Coronary artery (tissue), 2 donors: ENCODE data around the gene TM4SF18.

Experiments used
- DNase-seq: peaks from one replicate; pipeline ENCODE4 v3.0.0-alpha.2; 2017; ENCODE audit warnings: low spot score
- H3K27ac ChIP-seq, 2 donors: fragments of 200-600 bp; sonication (generic); one replicate each; pipeline ENCODE4 v1.5.1; 2016 to 2019
- H3K4me3 ChIP-seq: fragments of 200-600 bp; sonication (generic); 2 replicates; pipeline ENCODE4 v1.5.1; 2016; ENCODE audit warnings: mild to moderate bottlenecking, moderate library complexity
- CTCF ChIP-seq: fragments of 200-600 bp; sonication (generic); IDR thresholded peaks from one replicate; pipeline ENCODE4 v1.5.1; 2019; ENCODE audit warnings: antibody characterized with exemption

Gene TM4SF18

GRCh38 chr3:149377408-149378364, 44.2 kb upstream of the TM4SF18 start, which contains the start of gene TM4SF1:
Gene TM4SF1, minus strand, starts transcription at chr3:149377649. Its CDS starts 102 bp downstream, at chr3:149377547.
- no peak for TF ChIP-seq CTCF
- peak within 1 kb of the TSS; percentile 67 for H3K4me3 ChIP-seq
- DNase-seq = peak; percentile 84
- peak within 1 kb of the TSS; percentile 50 to 88 for H3K27ac ChIP-seq

- peak overlapping the region; percentile 50 to 88 for H3K27ac ChIP-seq
- H3K4me3 ChIP-seq = peak overlapping the region; percentile 67
- no peak for DNase-seq
- TF ChIP-seq CTCF = no peak
Observed at GRCh38 chr3:149376718-149377407, 43.4 kb upstream of the TM4SF18 start.

- no peak for DNase-seq
- H3K27ac ChIP-seq = peak overlapping the region; percentile 50 to 88
- peak; percentile 5 for TF ChIP-seq CTCF
- H3K4me3 ChIP-seq = peak overlapping the region; percentile 67
Observed at GRCh38 chr3:149375501-149376196, 42.2 kb upstream of the TM4SF18 start.

- H3K27ac ChIP-seq = peak overlapping the region; percentile 50 to 88
- no peak for TF ChIP-seq CTCF
- H3K4me3 ChIP-seq = peak overlapping the region; percentile 67
- no peak for DNase-seq
Observed at GRCh38 chr3:149374793-149375500, 41.5 kb upstream of the TM4SF18 start.

GRCh38 chr3:149374391-149374790, 41.0 kb upstream of the TM4SF18 start:
- no peak overlapping the region for H3K27ac ChIP-seq
- TF ChIP-seq CTCF = no peak
- no peak for DNase-seq
- H3K4me3 ChIP-seq = peak overlapping the region; percentile 67
